Breast epithelium (tissue), 4 donors: ENCODE results near the gene CYYR1. TPM values are rescaled to one million over a fixed set of nuclear protein-coding genes. Genes with fewer than 3 reads are reported as not detected.

Experiments used
- DNase-seq, 2 donors: peaks; one replicate each; pipeline ENCODE4 v3.0.0-alpha.2; 2019; ENCODE audit warnings: low spot score in 2 of 2
- H3K27ac ChIP-seq, 2 donors: fragments of 200-600 bp; sonication (generic) in 1 of 2; one replicate each; pipeline ENCODE4 v1.5.1; 2016 to 2019; ENCODE audit warnings: mild to moderate bottlenecking in 1 of 2
- H3K27me3 ChIP-seq, 2 donors: fragments of 200-600 bp; sonication (generic) in 1 of 2; one replicate each; pipeline versions ENCODE4 v1.5.1 to v1.6.0; 2017 to 2019; ENCODE audit warnings: control low read depth in 1 of 2, mild to moderate bottlenecking in 1 of 2
- H3K36me3 ChIP-seq: fragments of 200-600 bp; one replicate; pipeline ENCODE4 v1.5.1; 2019
- H3K4me1 ChIP-seq, 2 donors: fragments of 200-600 bp; sonication (generic); one replicate each; pipeline ENCODE4 v1.5.1; 2016 to 2019; ENCODE audit warnings: control low read depth in 1 of 2
- H3K4me3 ChIP-seq, 3 donors: fragments of 200-600 bp; sonication (generic); 1 replicate in 2 of 3; 2 replicates in 1 of 3; pipeline ENCODE4 v1.5.1; 2016 to 2019; ENCODE audit warnings: mild to moderate bottlenecking in 3 of 3, moderate library complexity in 2 of 3
- H3K9me3 ChIP-seq, 2 donors: fragments of 200-600 bp; sonication (generic) in 1 of 2; one replicate each; pipeline ENCODE4 v1.5.1; 2016 to 2019; ENCODE audit warnings: control low read depth in 1 of 2
- POLR2A ChIP-seq: fragments of 450-650 bp; IDR thresholded peaks from one replicate; pipeline ENCODE4 v1.6.1; 2016; ENCODE audit warnings: antibody characterized with exemption, mild to moderate bottlenecking, moderate library complexity
- POLR2AphosphoS5 ChIP-seq, 3 donors: sonication (generic); formaldehyde crosslinking; IDR thresholded peaks; one replicate each; pipeline ENCODE4 v1.6.1; 2017; ENCODE audit warnings: antibody characterized with exemption in 3 of 3
- intact Hi-C: fragments of 100-400 bp; cut with DNase I; formaldehyde crosslinking; loops from one replicate; pipeline ENCODE4 v1.15.1; 2023; ENCODE audit warnings: low total_unique reads
- total RNA-seq, 3 donors: library from RNA; depleted of rRNA; stranded (reverse); fragments of >200 nt; gene quantifications; one replicate each; pipeline ENCODE4 v1.1.0, GENCODE V29; 2016
- TF ChIP-seq, protein P1 (sequence below), 3 donors: fragments of 450-650 bp; IDR thresholded peaks; one replicate each; pipeline ENCODE4 v1.5.1; 2016 to 2017; ENCODE audit warnings: antibody characterized with exemption in 3 of 3, mild to moderate bottlenecking in 3 of 3, moderate library complexity in 3 of 3

CYYR1 gene
- total RNA-seq, 3 donors from 2014 or later = 10.6 to 15.1 (median 14.3) TPM

DNA sequence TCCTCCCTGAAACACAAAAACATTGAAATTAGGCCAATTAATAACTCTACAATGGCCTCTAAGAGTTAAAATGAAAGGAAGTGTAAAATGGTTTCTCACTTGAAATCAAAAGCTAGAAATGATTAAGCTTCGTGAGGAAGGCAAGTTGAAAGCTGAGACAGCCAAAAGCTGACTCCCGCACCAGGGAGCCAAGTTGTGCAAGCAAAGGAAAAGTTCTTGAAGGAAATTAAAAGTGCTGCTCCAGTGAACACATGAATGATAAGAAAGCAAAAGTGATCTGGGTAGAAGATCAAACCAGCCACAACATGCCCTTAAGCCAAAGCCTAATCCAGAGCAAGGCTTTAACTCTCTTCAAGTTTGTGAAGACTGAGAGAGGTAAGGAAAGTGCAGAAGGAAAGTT is 22.8 kb downstream of the CYYR1 start:
- H3K9me3 ChIP-seq = no peaks in the 10 kb centered on the region
- H3K4me3 ChIP-seq = no peak overlapping the region
- no peaks in the 10 kb centered on the region for H3K36me3 ChIP-seq
- H3K27ac ChIP-seq = peak overlapping the region in 1 of 2 donors; percentile 43
- DNase-seq = no peak
- intact Hi-C loops = no loop called here
- H3K4me1 ChIP-seq = no peaks in the 10 kb centered on the region
- no peaks in the 10 kb centered on the region for H3K27me3 ChIP-seq
- TF ChIP-seq, protein P1, sequence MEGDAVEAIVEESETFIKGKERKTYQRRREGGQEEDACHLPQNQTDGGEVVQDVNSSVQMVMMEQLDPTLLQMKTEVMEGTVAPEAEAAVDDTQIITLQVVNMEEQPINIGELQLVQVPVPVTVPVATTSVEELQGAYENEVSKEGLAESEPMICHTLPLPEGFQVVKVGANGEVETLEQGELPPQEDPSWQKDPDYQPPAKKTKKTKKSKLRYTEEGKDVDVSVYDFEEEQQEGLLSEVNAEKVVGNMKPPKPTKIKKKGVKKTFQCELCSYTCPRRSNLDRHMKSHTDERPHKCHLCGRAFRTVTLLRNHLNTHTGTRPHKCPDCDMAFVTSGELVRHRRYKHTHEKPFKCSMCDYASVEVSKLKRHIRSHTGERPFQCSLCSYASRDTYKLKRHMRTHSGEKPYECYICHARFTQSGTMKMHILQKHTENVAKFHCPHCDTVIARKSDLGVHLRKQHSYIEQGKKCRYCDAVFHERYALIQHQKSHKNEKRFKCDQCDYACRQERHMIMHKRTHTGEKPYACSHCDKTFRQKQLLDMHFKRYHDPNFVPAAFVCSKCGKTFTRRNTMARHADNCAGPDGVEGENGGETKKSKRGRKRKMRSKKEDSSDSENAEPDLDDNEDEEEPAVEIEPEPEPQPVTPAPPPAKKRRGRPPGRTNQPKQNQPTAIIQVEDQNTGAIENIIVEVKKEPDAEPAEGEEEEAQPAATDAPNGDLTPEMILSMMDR (IDR thresholded peaks at IDR 0.05) = no peak
- TF ChIP-seq POLR2A (no peak), POLR2AphosphoS5 (IDR thresholded peaks at IDR 0.05) (no peak)

DNA sequence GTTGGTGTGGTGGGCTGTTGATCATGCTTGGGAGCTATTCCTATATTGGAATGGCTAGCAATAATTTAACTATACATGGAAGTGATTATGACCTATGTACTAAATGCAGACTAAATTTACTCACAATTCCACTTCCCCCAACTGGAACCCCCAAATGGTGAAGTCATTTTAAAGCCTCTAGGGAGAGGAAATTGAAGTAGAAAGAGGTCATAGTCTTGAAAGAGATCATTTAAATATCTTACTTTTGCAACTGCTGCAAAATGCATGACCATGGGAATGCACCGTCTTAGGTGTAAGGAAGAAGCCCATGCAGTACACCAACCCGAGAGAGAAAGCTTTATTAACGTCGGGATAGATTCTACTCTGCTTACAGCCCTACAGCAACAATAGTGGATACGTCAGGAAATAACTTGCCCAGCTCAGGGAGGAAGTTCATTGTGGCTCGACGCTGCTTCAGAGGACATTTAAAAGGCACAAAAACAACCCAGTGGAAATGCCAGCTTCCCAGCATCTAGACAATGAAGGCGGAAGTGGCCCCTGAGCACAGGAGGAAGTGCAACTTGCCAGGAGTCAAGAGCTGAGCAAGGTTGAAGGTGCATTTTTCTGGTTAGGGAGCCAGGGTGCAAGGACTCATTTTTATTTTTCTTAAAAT is 26.5 kb downstream of the CYYR1 start:
- H3K9me3 ChIP-seq = no peaks in the 10 kb centered on the region
- H3K27ac ChIP-seq = peak overlapping the region; percentile 2 to 85
- intact Hi-C loops = no loop called here
- no peaks in the 10 kb centered on the region for H3K27me3 ChIP-seq
- no peaks in the 10 kb centered on the region for H3K36me3 ChIP-seq
- no peaks in the 10 kb centered on the region for H3K4me1 ChIP-seq
- no peak for DNase-seq
- TF ChIP-seq POLR2A (no peak), POLR2AphosphoS5 (IDR thresholded peaks at IDR 0.05) (peak in 2 of 3 donors; percentile 10 to 30)
- TF ChIP-seq, protein P1 (IDR thresholded peaks at IDR 0.05) = no peak
- no peak overlapping the region for H3K4me3 ChIP-seq

DNA sequence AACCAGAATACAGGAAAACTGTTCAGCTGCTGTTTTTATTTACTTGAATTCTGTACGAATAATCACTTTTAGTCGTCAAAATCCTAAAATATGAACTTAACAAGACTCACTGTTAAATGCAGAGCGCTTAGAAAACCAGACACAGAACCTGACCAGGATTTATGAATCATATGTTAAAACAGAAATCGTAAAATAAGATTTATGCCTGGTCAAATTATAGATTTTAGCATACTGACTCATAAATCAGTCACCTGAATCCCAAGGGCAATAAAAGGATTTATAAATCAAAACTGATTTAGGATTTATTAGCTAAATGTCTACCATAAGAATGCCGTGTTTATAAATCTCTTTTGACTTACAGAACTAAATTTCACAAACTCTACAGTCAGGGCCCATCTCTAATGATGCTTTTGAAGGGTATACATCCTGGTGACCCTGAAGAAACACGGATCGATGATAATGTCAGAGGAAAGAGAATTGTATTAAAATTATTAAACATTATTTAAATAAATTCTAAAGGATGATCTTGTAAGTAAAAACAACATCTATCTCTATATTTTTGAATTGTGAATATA is 28.8 kb downstream of the CYYR1 start:
- Histone ChIP-seq H3K4me1 (no peaks in the 10 kb centered on the region), H3K36me3 (no peaks in the 10 kb centered on the region), H3K27ac (no peak overlapping the region), H3K9me3 (no peaks in the 10 kb centered on the region), H3K4me3 (no peak overlapping the region), H3K27me3 (no peaks in the 10 kb centered on the region)
- no peak for DNase-seq
- intact Hi-C loops = no loop called here
- TF ChIP-seq POLR2A (no peak), POLR2AphosphoS5 (IDR thresholded peaks at IDR 0.05) (no peak)
- TF ChIP-seq, protein P1 (IDR thresholded peaks at IDR 0.05) = no peak

DNA sequence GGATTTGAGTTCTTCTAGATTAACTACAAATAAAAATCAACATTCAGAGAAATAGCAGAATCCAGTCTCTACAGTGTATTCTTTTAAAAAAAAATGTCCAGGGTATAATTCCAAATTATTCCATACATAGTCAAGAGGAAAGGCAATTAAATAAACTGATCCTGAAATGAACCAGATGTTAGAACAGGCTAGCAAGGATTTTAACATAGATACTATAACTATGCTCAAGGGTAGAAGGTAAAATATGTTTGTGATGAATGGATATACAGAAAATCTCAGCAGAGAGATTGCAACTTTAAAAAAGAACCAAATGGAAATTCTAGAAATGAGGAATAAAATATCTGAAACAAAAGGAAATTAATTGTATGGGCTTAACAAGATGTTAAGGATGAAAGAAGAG is 32.4 kb downstream of the CYYR1 start:
- Histone ChIP-seq H3K9me3 (no peaks in the 10 kb centered on the region), H3K4me3 (no peak overlapping the region), H3K4me1 (no peaks in the 10 kb centered on the region), H3K27ac (no peak overlapping the region), H3K27me3 (no peaks in the 10 kb centered on the region), H3K36me3 (no peaks in the 10 kb centered on the region)
- no peak for DNase-seq
- TF ChIP-seq POLR2AphosphoS5 (IDR thresholded peaks at IDR 0.05) (no peak), POLR2A (no peak)
- TF ChIP-seq, protein P1 (IDR thresholded peaks at IDR 0.05) = no peak
- intact Hi-C loops = no loop called here

DNA sequence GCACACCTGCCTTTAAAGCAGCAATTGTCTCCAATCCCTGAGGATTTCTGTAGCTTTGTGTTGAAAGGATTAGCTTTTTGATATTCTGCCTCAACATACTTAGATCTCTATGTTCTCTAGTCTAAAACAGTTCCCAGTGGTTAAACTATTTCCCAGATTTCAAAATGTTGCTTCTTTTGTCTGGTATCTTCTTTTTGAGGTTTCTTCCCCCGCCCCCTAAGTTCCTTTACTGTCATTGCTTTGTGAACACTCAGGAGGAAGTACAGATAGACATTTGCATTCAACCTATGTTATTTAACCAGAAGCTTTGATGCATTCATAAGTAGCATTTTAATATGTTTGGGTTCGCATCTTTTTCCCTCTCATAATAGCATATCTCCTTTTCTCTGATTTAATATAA is 33.5 kb downstream of the CYYR1 start:
- intact Hi-C loops = no loop called here
- no peak for DNase-seq
- H3K4me3 ChIP-seq = no peak overlapping the region
- H3K27ac ChIP-seq = no peak overlapping the region
- no peaks in the 10 kb centered on the region for H3K9me3 ChIP-seq
- TF ChIP-seq POLR2AphosphoS5 (IDR thresholded peaks at IDR 0.05) = no peak
- TF ChIP-seq, protein P1 (IDR thresholded peaks at IDR 0.05) = no peak
- TF ChIP-seq POLR2A = no peak
- H3K27me3 ChIP-seq = no peaks in the 10 kb centered on the region
- no peaks in the 10 kb centered on the region for H3K36me3 ChIP-seq
- no peaks in the 10 kb centered on the region for H3K4me1 ChIP-seq
